Cardiac muscle cell (in vitro differentiated cells and primary cell): Measurements from ENCODE around the gene DPYSL5. TPM values are rescaled to one million over a fixed set of nuclear protein-coding genes. Genes with fewer than 3 reads are reported as not detected.

Experiments
- DNase-seq, 2 donors: peaks; one replicate each; pipeline versions ENCODE4 v3.0.0 to v3.0.0-alpha.2; 2010 to 2017; ENCODE audit warnings: low read depth in 1 of 2, low spot score in 1 of 2
- H3K27ac ChIP-seq: fragments of 200-600 bp; sonication (generic); 2 replicates; pipeline ENCODE4 v1.5.1; 2016
- H3K27me3 ChIP-seq: fragments of 200-600 bp; sonication (generic); 2 replicates; pipeline ENCODE4 v1.6.0; 2016; ENCODE audit warnings: control low read depth
- H3K36me3 ChIP-seq: fragments of 200-600 bp; sonication (generic); 2 replicates; pipeline ENCODE4 v1.5.1; 2016; ENCODE audit warnings: control low read depth
- H3K4me1 ChIP-seq: fragments of 200-600 bp; sonication (generic); 2 replicates; pipeline ENCODE4 v1.8.1; 2017; ENCODE audit warnings: low read depth, mild to moderate bottlenecking, mixed run types
- H3K4me3 ChIP-seq: fragments of 200-600 bp; sonication (generic); 2 replicates; pipeline ENCODE4 v1.5.1; 2016; ENCODE audit warnings: mild to moderate bottlenecking
- H3K9me3 ChIP-seq: fragments of 200-600 bp; sonication (generic); 2 replicates; pipeline ENCODE4 v1.5.1; 2017; ENCODE audit warnings: low read depth, mild to moderate bottlenecking, control low read depth
- CTCF ChIP-seq: IDR thresholded peaks from 2 replicates; pipeline ENCODE4 v1.5.1; 2012; ENCODE audit warnings: low read depth, mild to moderate bottlenecking, low read length
- polyA plus RNA-seq: library from polyadenylated mRNA; unstranded; fragments of >200 nt; fragmentation: Nextera tagmentation; extraction: Ambion mirVana; gene quantifications from 2 replicates; pipeline ENCODE4 v1.2.1, GENCODE V29; 2016
- total RNA-seq: library from RNA; depleted of rRNA; stranded (reverse); fragments of >200 nt; gene quantifications from 2 replicates; pipeline ENCODE4 v1.2.3, GENCODE V29; 2016

The DPYSL5 gene
- total and polyA plus RNA-seq, 2 experiments from 2014 or later: 4.1 to 5.6 TPM

GRCh38 chr2:26905341-26906198 lies 57.6 kb downstream of the DPYSL5 start:
- Histone ChIP-seq H3K36me3 (no peaks in the 10 kb centered on the region), H3K27ac (no peak overlapping the region), H3K27me3 (no peaks in the 10 kb centered on the region), H3K4me1 (peaks cover 16% of the 10 kb centered on the region), H3K4me3 (no peak overlapping the region), H3K9me3 (no peaks in the 10 kb centered on the region)
- DNase-seq: no peak
- TF ChIP-seq CTCF: no peak

DNA sequence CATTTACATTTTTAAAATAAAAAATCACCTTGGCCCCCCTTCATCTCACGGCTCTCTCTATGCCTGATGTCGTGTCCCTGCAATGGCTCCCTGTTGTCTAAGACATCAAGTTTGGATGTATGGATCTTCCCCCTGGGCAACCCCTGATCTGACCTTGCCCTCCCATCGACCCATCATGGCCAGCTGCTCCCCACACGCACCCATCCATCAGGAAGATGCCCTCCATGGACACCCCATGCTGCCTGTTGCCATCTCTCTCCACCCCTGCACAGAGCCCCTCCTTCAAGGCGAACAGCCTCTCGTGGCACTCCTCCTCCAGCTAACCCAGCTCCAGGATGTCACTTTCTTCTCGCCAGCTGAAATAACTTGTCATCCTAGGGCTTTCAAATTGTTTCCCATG lies 59.5 kb downstream of the DPYSL5 start:
- Histone ChIP-seq H3K27ac (peak overlapping the region; percentile 4), H3K4me3 (no peak overlapping the region), H3K27me3 (no peaks in the 10 kb centered on the region), H3K36me3 (no peaks in the 10 kb centered on the region), H3K4me1 (peaks cover 18% of the 10 kb centered on the region), H3K9me3 (no peaks in the 10 kb centered on the region)
- DNase-seq: no peak
- no peak for TF ChIP-seq CTCF

- TF ChIP-seq CTCF: no peak
- Histone ChIP-seq H3K4me3 (no peak overlapping the region), H3K27me3 (no peaks in the 10 kb centered on the region), H3K4me1 (peaks cover 46% of the 10 kb centered on the region), H3K9me3 (no peaks in the 10 kb centered on the region), H3K27ac (no peak overlapping the region), H3K36me3 (no peaks in the 10 kb centered on the region)
- no peak for DNase-seq
Observed at GRCh38 chr2:26910176-26910575, 62.2 kb downstream of the DPYSL5 start.

DNA sequence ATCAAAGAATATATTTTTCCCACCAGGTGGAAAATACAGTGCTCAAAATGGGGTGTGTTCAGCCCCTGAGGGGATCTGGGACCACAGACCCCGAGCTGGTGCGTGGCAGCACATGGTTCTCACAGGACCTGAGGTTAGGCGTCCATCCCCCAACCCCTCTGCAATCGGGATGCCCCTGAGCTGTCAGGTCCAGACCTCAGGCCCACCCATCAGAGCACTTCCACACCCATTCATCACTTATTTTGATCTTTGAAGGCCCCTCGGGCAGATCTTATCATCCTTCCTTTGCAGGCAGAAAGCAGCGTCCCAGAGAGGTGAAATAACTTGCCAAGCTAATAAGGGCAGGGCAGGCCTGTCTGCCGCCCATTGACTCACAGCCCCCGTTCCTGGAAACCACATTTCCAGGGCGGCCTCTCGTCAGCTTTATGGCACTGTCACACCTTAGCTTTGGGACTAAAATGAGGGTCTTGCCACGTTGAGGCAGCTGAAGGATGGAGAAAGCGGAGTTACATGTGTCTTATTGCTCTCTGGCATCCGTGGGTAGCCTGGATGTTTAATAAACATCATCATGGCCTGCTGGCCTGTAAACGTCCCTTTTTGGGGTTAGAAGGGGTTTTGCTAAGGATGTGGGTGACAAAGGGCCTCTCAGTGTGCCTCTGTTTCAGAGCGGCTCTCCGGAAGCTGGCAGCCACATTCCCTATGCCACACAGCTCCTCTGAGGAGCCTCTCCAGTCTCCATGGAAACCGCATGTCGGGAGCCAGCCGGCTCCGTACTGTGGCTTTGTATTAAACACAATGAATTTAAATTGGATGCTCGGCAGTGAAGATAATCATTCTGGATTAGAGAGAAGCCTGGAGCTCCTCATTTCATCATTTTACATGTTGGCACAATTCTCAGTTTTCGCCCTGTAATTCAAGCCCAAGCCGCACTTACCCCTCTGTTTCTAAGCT lies 64.3 kb downstream of the DPYSL5 start:
- peak in 1 of 2 donors; percentile 31 for DNase-seq
- Histone ChIP-seq H3K4me1 (peaks cover 55% of the 10 kb centered on the region), H3K4me3 (no peak overlapping the region), H3K27me3 (no peaks in the 10 kb centered on the region), H3K9me3 (no peaks in the 10 kb centered on the region), H3K27ac (no peak overlapping the region), H3K36me3 (no peaks in the 10 kb centered on the region)
- no peak for TF ChIP-seq CTCF

GRCh38 chr2:26913606-26913998 lies 65.7 kb downstream of the DPYSL5 start:
- peak; percentile 22 to 34 for DNase-seq
- no peaks in the 10 kb centered on the region for H3K27me3 ChIP-seq
- H3K9me3 ChIP-seq: no peaks in the 10 kb centered on the region
- H3K27ac ChIP-seq: peak overlapping the region; percentile 84
- H3K4me3 ChIP-seq: no peak overlapping the region
- TF ChIP-seq CTCF: no peak
- H3K4me1 ChIP-seq: peaks cover 50% of the 10 kb centered on the region
- H3K36me3 ChIP-seq: no peaks in the 10 kb centered on the region
